Mesenchymal stem cell (in vitro differentiated cells and primary cell): ENCODE data around the gene MRGPRX2.

Experiments
- DNase-seq: peaks from one replicate; pipeline ENCODE4 v3.0.0-alpha.2; 2013
- H2AFZ ChIP-seq: one replicate; pipeline ENCODE4 v1.6.1; 2013; ENCODE audit warnings: low read depth, mild to moderate bottlenecking, control low read depth, inconsistent platforms, low read length, moderate library complexity
- H2AK5ac ChIP-seq: 2 replicates; pipeline ENCODE4 v1.6.1; 2013; ENCODE audit warnings: low read length, moderate library complexity, mild to moderate bottlenecking, inconsistent platforms; ENCODE audit not compliant: severe bottlenecking
- H2BK120ac ChIP-seq: one replicate; pipeline ENCODE4 v1.6.1; 2013; ENCODE audit warnings: low read depth, mild to moderate bottlenecking, inconsistent platforms, low read length, moderate library complexity
- H2BK12ac ChIP-seq, 2 experiments: one replicate each; pipeline ENCODE4 v1.6.1; 2013; ENCODE audit warnings: inconsistent platforms in 2 of 2, low read length in 2 of 2, mild to moderate bottlenecking in 2 of 2, moderate library complexity in 2 of 2, control low read depth in 1 of 2
- H2BK15ac ChIP-seq: one replicate; pipeline ENCODE4 v1.6.1; 2013; ENCODE audit warnings: mild to moderate bottlenecking, low read depth, inconsistent platforms; ENCODE audit not compliant: poor library complexity, severe bottlenecking
- H2BK5ac ChIP-seq: 2 replicates; pipeline ENCODE4 v1.6.1; 2013; ENCODE audit warnings: low read depth, mild to moderate bottlenecking, low read length, control low read depth, inconsistent platforms; ENCODE audit not compliant: poor library complexity, severe bottlenecking
- H3K14ac ChIP-seq, 2 experiments: one replicate each; pipeline ENCODE4 v1.6.1; 2013; ENCODE audit warnings: inconsistent platforms in 2 of 2, low read length in 2 of 2, control low read depth in 1 of 2, mild to moderate bottlenecking in 1 of 2, moderate library complexity in 1 of 2
- H3K18ac ChIP-seq, 2 experiments: one replicate each; pipeline ENCODE4 v1.6.1; 2013; ENCODE audit warnings: inconsistent platforms in 2 of 2, low read length in 2 of 2, control low read depth in 1 of 2, low read depth in 1 of 2, mild to moderate bottlenecking in 1 of 2
- H3K23ac ChIP-seq, 2 experiments: one replicate each; pipeline ENCODE4 v1.6.1; 2013; ENCODE audit warnings: inconsistent platforms in 2 of 2, low read length in 2 of 2, mild to moderate bottlenecking in 2 of 2, moderate library complexity in 2 of 2, control low read depth in 1 of 2
- H3K27ac ChIP-seq: 2 replicates; pipeline ENCODE4 v1.5.1; 2013; ENCODE audit warnings: mild to moderate bottlenecking, moderate library complexity, low read length, control low read depth, inconsistent platforms; ENCODE audit not compliant: poor library complexity, severe bottlenecking
- H3K27me3 ChIP-seq, 2 experiments: 2 replicates each; pipeline versions ENCODE4 v1.6.1 to v1.7.0; 2013; ENCODE audit warnings: low read length in 2 of 2, mild to moderate bottlenecking in 2 of 2, moderate library complexity in 2 of 2, control low read depth in 1 of 2, inconsistent platforms in 1 of 2; ENCODE audit not compliant: control insufficient read depth in 1 of 2, insufficient read depth in 1 of 2
- H3K36me3 ChIP-seq, 2 experiments: 2 replicates each; pipeline versions ENCODE4 v1.6.1 to v1.7.0; 2013; ENCODE audit warnings: low read length in 2 of 2, control low read depth in 1 of 2, inconsistent platforms in 1 of 2, low read depth in 1 of 2, mild to moderate bottlenecking in 1 of 2; ENCODE audit not compliant: insufficient read depth in 2 of 2, control insufficient read depth in 1 of 2
- H3K4ac ChIP-seq, 2 experiments: one replicate each; pipeline ENCODE4 v1.6.1; 2013; ENCODE audit warnings: inconsistent platforms in 2 of 2, low read length in 2 of 2, mild to moderate bottlenecking in 2 of 2, moderate library complexity in 2 of 2, control low read depth in 1 of 2, low read depth in 1 of 2
- H3K4me1 ChIP-seq: 2 replicates; pipeline ENCODE4 v1.6.1; 2013; ENCODE audit warnings: low read depth, low read length, control low read depth; ENCODE audit not compliant: control insufficient read depth, insufficient read depth
- H3K4me2 ChIP-seq: 2 replicates; pipeline ENCODE4 v1.6.1; 2013; ENCODE audit warnings: low read length, mild to moderate bottlenecking, inconsistent platforms; ENCODE audit not compliant: poor library complexity, severe bottlenecking
- H3K4me3 ChIP-seq, 2 experiments: 2 replicates each; pipeline versions ENCODE4 v1.5.1 to v1.7.0; 2013; ENCODE audit warnings: low read length in 2 of 2, mild to moderate bottlenecking in 2 of 2, control low read depth in 1 of 2, low read depth in 1 of 2; ENCODE audit not compliant: insufficient read depth in 1 of 2
- H3K79me1 ChIP-seq: replicated peaks from 2 replicates; pipeline ENCODE4 v1.6.1; 2013; ENCODE audit warnings: mild to moderate bottlenecking, control low read depth, low read length, inconsistent platforms; ENCODE audit not compliant: poor library complexity, severe bottlenecking
- H3K9ac ChIP-seq: 2 replicates; pipeline ENCODE4 v1.7.0; 2013; ENCODE audit warnings: mild to moderate bottlenecking, low read length, moderate library complexity
- H3K9me3 ChIP-seq: 2 replicates; pipeline ENCODE4 v1.7.0; 2013; ENCODE audit warnings: mild to moderate bottlenecking, low read length; ENCODE audit not compliant: control insufficient read depth
- H4K8ac ChIP-seq: one replicate; pipeline ENCODE4 v1.6.1; 2013; ENCODE audit warnings: inconsistent platforms, mild to moderate bottlenecking, low read length, moderate library complexity
- H4K91ac ChIP-seq: one replicate; pipeline ENCODE4 v1.6.1; 2013; ENCODE audit warnings: mild to moderate bottlenecking, low read length, inconsistent platforms
- WGBS: methylation state at CpG from one replicate; pipeline ENCODE4 v1.1.7; 2013; ENCODE audit warnings: mixed read lengths; 5-methylcytosine and 5-hydroxymethylcytosine counted together

The MRGPRX2 gene

DNA sequence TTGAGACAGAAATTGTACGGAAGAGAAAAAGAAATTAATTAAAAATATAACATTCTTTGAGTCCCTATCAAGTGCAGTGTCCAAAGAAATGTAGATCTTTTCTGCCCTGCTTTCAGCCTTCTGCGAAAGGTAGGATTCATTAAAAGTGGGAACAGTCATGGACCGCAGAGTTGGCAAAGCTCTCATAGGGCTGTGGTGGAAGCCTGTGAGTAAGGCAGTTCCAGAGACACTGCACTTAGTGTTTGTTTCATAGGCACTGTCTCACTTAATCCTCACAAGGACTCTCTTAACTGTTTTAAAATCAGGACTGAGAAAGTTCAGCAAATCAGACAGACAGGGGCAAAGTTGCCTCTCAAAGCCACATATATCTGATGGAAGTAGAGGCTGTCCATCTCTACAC is 5.5 kb downstream of the MRGPRX2 start:
- Histone ChIP-seq H3K27ac (no peak overlapping the region), H3K23ac (no peak overlapping the region), H3K4me3 (no peak overlapping the region), H2AFZ (no peak overlapping the region), H2BK120ac (no peak overlapping the region), H3K18ac (no peak overlapping the region), H3K4ac (no peak overlapping the region), H3K36me3 (no peaks in the 10 kb centered on the region), H4K91ac (no peak overlapping the region), H3K9ac (no peak overlapping the region), H3K27me3 (peaks cover 12 to 57% of the 10 kb centered on the region in 2 experiments), H3K14ac (no peak overlapping the region), H2BK12ac (no peak overlapping the region), H3K9me3 (peaks cover 4% of the 10 kb centered on the region), H2BK5ac (no peak overlapping the region), H3K4me2 (no peak overlapping the region), H4K8ac (no peak overlapping the region), H3K79me1 (no peaks in the 10 kb centered on the region), H2BK15ac (no peak overlapping the region), H2AK5ac (no peak overlapping the region), H3K4me1 (no peaks in the 10 kb centered on the region)
- WGBS: 94% methylated on average over 2 of the region's 3 CpGs
- DNase-seq: no peak

- H2BK12ac ChIP-seq: no peak overlapping the region
- peaks cover 4% of the 10 kb centered on the region for H3K9me3 ChIP-seq
Measured at GRCh38 chr11:19053909-19054308, 6.6 kb downstream of the MRGPRX2 start.

GRCh38 chr11:19050281-19050680 is 10.2 kb downstream of the MRGPRX2 start:
- peaks cover 4% of the 10 kb centered on the region for H3K9me3 ChIP-seq
- no peak overlapping the region for H3K9ac ChIP-seq
- 63% methylated on average over 2 of the region's 2 CpGs for WGBS
- no peak overlapping the region for H3K4me2 ChIP-seq
- H3K14ac ChIP-seq: no peak overlapping the region
- no peak overlapping the region for H3K18ac ChIP-seq
- H3K23ac ChIP-seq: no peak overlapping the region
- no peak overlapping the region for H2BK120ac ChIP-seq
- H3K27ac ChIP-seq: no peak overlapping the region
- no peak overlapping the region for H3K4ac ChIP-seq
- H2BK15ac ChIP-seq: no peak overlapping the region
- H4K8ac ChIP-seq: no peak overlapping the region
- no peak overlapping the region for H2AFZ ChIP-seq
- no peak overlapping the region for H2AK5ac ChIP-seq
- peaks cover 0 to 13% of the 10 kb centered on the region in 2 experiments for H3K27me3 ChIP-seq
- H3K36me3 ChIP-seq: no peaks in the 10 kb centered on the region
- H2BK12ac ChIP-seq: no peak overlapping the region
- no peak overlapping the region for H4K91ac ChIP-seq
- no peak for DNase-seq
- no peak overlapping the region for H2BK5ac ChIP-seq
- H3K4me3 ChIP-seq: no peak overlapping the region
- no peaks in the 10 kb centered on the region for H3K79me1 ChIP-seq
- H3K4me1 ChIP-seq: no peaks in the 10 kb centered on the region

More at GRCh38 chr11:19053909-19054308, 6.6 kb downstream of the MRGPRX2 start:
- Histone ChIP-seq H3K4me2 (no peak overlapping the region), H4K91ac (no peak overlapping the region), H2AFZ (no peak overlapping the region), H2BK5ac (no peak overlapping the region), H3K4ac (no peak overlapping the region), H3K27me3 (peaks cover 6 to 45% of the 10 kb centered on the region in 2 experiments), H2AK5ac (no peak overlapping the region), H2BK120ac (no peak overlapping the region), H3K79me1 (no peaks in the 10 kb centered on the region), H3K4me1 (no peaks in the 10 kb centered on the region), H3K14ac (no peak overlapping the region), H3K27ac (no peak overlapping the region), H4K8ac (no peak overlapping the region), H3K9ac (no peak overlapping the region), H3K4me3 (no peak overlapping the region), H3K23ac (no peak overlapping the region), H2BK15ac (no peak overlapping the region), H3K36me3 (no peaks in the 10 kb centered on the region), H3K18ac (no peak overlapping the region)
- no CpG with 5 or more reads among the region's 1 CpG for WGBS
- DNase-seq: no peak

DNA sequence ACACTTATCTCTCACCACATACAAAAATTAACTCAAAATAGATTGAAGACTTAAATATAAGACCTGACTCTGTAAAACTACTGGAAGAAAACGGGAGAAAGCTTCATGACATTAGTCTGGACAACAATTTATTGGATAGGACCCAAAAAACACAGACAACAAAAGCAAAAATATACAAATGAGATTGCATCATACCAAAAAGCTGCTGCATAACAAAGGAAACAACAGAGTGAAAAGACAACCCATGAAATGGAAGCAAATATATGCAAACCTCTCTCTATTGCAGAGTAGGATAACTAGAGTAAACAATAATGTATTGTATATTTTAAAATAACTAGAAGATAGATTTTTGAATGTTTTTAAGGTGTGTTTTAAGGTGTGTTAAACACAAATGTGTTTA is 11.2 kb downstream of the MRGPRX2 start:
- Histone ChIP-seq H2AK5ac (no peak overlapping the region), H3K4me3 (no peak overlapping the region), H3K9me3 (peaks cover 7% of the 10 kb centered on the region), H3K79me1 (no peaks in the 10 kb centered on the region), H3K23ac (no peak overlapping the region), H2BK15ac (no peak overlapping the region), H4K8ac (no peak overlapping the region), H4K91ac (no peak overlapping the region), H3K4ac (no peak overlapping the region), H3K27ac (no peak overlapping the region), H3K27me3 (peaks cover 0 to 6% of the 10 kb centered on the region in 2 experiments), H2BK12ac (no peak overlapping the region), H3K36me3 (no peaks in the 10 kb centered on the region), H2AFZ (no peak overlapping the region), H2BK120ac (no peak overlapping the region), H2BK5ac (no peak overlapping the region), H3K14ac (no peak overlapping the region), H3K18ac (no peak overlapping the region), H3K4me1 (no peaks in the 10 kb centered on the region), H3K9ac (no peak overlapping the region), H3K4me2 (no peak overlapping the region)
- WGBS: 78% methylated on average over 1 of the region's 1 CpG
- DNase-seq: no peak
